Measurements from ENCODE around the gene KIRREL3.

Gene KIRREL3

DNA sequence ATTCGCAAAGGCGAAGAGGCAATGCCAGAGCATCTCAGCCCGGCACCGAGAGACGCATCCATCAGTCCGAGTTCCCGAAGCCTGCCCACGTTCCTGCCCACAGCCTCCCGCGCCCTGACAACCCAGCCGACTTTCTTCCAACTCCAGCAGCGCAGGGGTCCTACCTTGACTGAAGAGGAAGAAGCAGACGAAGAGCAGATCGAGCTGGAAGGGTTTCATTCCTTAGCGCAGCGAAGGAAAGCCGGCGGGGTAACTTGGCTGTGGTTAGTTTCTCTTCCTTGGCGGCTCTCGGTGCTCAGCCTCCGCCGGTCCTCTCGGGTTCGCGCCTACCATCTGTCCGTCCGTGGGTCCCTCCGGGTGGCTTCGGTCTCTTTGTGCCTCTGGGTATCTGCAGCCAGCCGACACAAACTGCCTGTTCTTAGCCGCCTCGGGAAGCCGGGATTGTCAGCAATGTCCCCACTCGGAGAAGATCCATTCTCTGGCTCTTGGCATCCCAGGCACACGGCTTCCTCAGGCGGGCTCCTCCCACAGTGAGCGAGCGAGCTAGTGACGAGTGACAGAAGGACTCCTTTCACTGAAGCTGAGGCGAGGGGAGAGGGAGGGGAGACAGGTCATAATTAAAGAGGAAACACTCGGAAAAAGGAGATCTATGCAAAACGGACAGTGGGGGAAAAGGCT lies at the start of gene KIRREL3:
KIRREL3 (minus strand) TSS at position 480 of the 678 bp plus-strand sequence.
- DNase-seq: no peak

- no peak for DNase-seq
Observed at GRCh38 chr11:127050186-127050585, 49.6 kb upstream of the KIRREL3 start.

GRCh38 chr11:127049486-127049885 lies 48.9 kb upstream of the KIRREL3 start:
- DNase-seq: no peak

DNA sequence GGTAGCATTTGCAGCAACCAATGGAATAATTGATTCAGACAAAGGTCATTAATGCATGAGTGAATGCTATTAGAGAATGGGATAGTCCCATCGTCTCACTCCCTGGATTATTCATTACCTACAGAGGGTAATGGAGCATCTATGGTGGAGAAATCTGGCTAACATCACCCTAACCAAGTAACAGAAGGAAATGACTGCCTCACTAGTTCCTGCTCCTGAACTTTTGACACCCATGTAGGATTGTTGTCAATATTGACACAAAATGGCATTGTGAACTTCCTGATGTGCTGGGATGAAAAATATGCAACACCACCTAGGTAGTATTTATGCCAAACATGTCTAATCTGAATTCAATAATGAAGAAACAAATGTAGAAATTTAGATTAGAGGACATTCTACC lies 44.0 kb upstream of the KIRREL3 start:
- DNase-seq: no peak

DNA sequence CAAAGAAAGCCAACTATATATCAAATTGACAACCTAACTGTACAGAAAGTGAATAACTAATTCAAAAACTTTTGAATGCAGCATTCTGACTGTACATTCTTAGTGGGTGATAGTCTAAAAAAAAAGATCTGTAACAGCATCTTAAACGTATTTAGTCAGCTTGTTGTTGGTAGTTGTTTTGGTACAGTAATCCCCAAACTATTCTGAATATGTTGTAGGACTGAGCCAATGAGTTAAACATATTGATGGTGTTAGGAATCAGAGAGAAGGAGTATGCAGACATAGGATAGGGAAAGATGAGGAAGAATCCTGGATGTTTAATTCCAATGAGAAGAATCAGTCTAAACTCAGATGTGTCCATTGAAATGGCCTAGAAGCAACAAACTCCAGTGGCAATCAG lies 41.9 kb upstream of the KIRREL3 start:
- no peak for DNase-seq

DNA sequence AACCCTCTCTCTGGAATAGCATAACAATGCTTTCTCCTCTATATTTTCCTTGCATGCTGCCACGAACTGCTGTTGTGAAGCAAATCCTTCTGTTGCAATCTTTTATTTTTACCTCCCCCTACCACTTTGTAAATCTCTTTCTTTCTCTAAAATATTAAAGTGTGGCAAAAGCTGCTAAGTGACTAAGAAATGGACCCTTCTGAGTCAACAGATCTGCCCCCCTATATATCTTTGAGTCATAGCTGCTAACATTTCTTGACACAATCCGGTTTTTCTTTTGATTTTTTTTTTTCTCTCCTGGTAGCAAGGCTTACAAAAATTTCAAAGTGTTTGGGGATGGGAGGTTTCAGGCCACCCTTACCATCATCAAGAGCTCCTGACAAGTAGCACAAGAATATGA lies 39.0 kb upstream of the KIRREL3 start:
- no peak for DNase-seq

DNA sequence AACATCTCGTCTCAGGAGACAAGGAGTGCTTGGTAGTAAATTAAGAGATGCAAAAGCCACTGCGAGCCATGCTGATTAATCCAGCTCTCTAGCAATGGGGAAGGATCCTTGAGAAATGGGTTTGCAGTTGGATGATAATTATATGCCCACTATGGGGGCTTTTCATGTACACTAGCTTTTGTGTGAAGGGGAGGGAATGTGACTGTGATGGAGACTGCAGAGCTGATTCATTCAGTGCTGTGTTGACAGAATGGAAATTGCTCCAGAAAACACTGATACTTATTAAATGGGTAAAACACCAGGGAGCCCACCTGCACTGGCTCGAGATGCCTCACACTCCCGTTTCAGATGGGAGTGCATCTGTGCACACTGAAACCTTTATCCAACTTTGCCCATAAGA lies 37.0 kb upstream of the KIRREL3 start:
- no peak for DNase-seq

- no peak for DNase-seq
Observed at GRCh38 chr11:127037001-127037400, 36.4 kb upstream of the KIRREL3 start.

DNA sequence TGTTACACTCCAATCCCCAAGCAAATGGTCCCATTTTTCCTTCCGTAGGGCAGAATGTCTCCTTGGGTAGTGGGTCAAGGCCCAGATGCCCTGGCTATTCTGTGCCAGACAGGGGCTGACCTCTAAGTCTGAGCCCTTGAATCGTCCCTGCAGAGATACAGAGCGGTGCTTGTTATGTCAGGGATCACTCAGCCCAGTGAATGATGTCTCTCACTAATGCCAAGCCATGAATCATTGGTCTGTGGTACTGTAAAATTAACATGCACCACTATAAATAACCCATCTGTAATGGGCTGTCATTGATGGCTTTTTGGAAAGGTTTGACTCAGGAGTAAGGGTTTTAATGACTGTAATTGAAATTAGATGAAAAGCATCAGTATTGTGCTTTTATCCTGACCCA lies 35.3 kb upstream of the KIRREL3 start:
- DNase-seq: no peak

GRCh38 chr11:127034973-127035372 lies 34.4 kb upstream of the KIRREL3 start:
- DNase-seq: no peak

- DNase-seq: no peak
Observed at GRCh38 chr11:127028648-127029047, 28.1 kb upstream of the KIRREL3 start.

GRCh38 chr11:127027789-127028188 lies 27.2 kb upstream of the KIRREL3 start:
- no peak for DNase-seq

- no peak for DNase-seq
Observed at GRCh38 chr11:127027000-127027399, 26.4 kb upstream of the KIRREL3 start.

GRCh38 chr11:127023991-127024390 lies 23.4 kb upstream of the KIRREL3 start:
- DNase-seq: no peak

- DNase-seq: no peak
Observed at GRCh38 chr11:127018683-127019279, 18.2 kb upstream of the KIRREL3 start.

DNA sequence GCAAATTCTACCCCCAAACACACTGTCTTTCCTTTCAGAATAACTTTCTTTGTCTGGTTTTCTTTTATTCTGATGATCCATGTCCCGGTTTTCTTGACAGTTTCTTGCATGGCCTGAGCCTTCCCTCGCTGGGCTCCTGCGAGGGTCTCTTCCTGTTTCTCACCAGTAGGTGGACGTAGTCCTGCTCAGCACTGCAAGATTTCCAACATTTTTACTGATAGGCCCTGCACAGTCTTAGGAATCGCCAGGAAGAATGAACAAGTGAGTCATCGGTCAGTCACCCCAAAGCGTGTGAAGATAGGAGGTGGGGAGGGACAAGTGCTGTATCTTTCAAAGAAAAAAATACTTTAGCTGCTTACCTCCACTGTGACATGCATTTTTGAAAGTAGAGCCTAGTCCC lies 16.9 kb upstream of the KIRREL3 start:
- no peak for DNase-seq

GRCh38 chr11:127013550-127013949 lies 13.0 kb upstream of the KIRREL3 start:
- DNase-seq: no peak

DNA sequence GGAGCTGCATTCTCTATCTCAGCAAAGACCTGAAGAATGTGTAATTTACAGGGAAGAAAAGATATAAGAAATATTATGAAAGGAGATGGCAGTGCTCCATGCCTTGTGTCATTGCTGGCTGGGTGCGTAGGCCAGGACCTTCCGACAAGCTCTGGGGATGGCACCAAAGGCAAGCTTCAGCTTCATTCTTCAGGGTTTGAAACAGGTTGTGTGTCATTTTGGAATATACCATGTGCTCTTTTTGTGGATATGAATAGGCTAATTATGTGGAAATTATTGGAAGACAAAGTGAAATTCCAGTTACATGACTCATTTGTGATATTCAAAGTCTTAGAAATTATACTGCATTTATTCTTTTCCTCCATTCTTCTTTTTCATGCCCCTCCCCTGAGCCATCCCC lies 5.7 kb upstream of the KIRREL3 start:
- no peak for DNase-seq

DNA sequence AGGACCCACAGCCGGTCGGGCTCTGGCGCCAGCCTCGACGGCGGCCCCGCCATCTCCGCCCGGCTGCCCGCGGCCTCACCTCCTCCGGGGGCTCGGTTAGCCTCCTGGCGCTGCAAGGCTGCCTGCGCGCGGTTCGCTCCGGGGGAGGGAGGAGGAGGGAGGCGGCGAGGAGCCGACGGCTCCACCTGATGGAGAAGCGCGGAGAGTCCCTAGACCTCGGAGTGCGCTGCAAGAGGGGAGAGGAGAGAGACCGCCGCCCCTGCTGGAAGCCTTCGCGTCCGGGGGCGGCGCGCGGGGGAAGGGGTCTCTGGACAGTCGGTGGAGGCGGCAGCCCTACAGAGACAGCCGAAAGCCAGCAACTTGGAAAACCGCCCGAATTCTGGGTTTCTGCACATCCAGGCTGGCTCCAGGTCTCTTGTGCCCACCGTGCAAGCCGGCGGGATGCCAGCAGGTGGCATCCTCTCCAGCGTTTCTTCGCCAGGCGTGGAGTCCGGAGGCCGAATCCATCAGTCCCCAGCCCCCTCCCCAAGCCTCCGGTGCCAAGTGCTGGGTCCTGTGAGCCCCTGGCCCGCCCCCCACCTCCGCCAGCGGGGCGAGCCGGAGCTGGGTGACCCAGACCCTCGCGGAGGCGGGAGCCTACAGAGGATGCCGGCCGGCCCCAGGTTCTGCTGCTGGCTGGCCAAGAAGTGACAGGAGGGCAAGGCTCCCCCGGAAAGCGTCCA lies 2.9 kb upstream of the KIRREL3 start:
- no peak for DNase-seq

GRCh38 chr11:127002669-127003259 lies 2.2 kb upstream of the KIRREL3 start:
- DNase-seq: no peak

DNA sequence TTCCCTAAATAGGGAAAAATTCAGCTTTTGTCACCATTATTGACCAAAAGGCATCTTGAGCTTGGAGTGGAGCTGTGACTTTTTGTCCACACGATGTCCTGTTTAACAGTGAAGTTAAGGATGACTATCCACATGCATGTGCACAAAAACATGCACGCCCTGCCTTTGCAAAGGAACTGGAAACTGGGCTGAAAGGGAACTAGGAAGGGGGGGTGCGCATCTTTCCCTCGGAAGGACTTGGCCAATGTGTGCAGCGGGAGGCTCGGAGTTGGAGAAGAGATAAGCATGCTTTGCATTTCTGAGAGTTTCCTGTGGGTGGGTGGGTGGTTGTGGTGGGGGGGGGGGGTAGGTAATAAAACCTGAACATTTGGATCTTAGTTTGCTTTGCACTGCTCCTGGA lies 411 bp upstream of the KIRREL3 start:
- DNase-seq: no peak

DNA sequence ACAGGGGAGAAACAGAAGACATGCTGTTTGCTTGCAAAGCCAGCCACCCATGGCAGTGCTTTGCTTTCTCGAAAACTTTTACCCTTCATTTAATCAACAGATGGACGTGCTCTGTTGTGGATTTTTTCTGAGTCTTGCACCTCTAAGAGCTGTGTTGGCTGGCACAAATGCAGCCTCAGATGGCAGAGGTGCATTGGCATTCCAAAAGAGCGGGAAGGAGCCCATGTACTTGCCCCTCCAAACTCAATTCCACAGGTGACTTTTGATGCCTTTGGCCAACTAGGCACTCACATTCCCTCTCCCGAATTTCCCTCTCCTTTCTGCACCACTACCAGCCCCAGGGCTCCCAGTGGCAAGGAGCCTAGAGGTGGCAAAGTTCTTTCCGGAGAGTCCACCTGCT lies 1.2 kb downstream of the KIRREL3 start:
- no peak for DNase-seq

DNA sequence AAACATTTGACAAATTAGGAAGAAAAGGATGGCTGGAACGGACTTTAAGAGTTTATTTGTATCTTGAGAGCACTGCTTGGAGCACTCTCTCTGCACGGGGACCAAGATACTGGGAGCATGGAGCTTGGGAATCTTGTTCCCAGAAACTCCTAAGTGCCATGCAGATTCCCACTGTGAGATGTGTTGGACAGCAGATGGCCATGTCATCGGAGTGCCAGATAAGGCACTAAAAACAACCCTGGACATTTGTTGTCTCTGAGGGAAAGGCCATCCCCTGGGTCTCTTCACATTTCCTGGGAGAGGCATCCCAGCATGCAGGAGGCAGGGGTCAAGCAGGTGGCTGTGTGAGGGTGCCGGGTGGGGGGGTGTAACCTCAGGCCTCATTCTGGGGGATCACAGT lies 2.9 kb downstream of the KIRREL3 start:
- no peak for DNase-seq

- DNase-seq: no peak
Observed at GRCh38 chr11:126997196-126997595, 3.4 kb downstream of the KIRREL3 start.
